Esophagus squamous epithelium (tissue), 4 donors: ENCODE measurements around the gene POM121C.
"Not testable (repeated sequence)": the region's sequence is repeated elsewhere in the genome, so short reads cannot be mapped to it uniquely, and the experiment has no call there.

Experiments used
- CTCF ChIP-seq, 6 experiments: fragments of 450-650 bp in 4 of 6; fragments of 200-600 bp in 2 of 6; sonication (generic) in 2 of 6; IDR thresholded peaks; one replicate each; pipeline ENCODE4 v1.5.1; 2016 to 2019; ENCODE audit warnings: antibody characterized with exemption in 6 of 6, mild to moderate bottlenecking in 4 of 6, moderate library complexity in 4 of 6
- POLR2A ChIP-seq, 4 donors: fragments of 450-650 bp; IDR thresholded peaks; one replicate each; pipeline ENCODE4 v1.6.1; 2017; ENCODE audit warnings: antibody characterized with exemption in 4 of 4, mild to moderate bottlenecking in 4 of 4, moderate library complexity in 3 of 4

GRCh38 chr7:75404663-75405062 lies 81.4 kb downstream of the POM121C start:
- not testable (repeated sequence) for TF ChIP-seq POLR2A, CTCF (IDR thresholded peaks at IDR 0.05)
